Mesothelial cell of epicardium (in vitro differentiated cells): ENCODE data around the gene PRAMEF27. TPM values are rescaled to one million over a fixed set of nuclear protein-coding genes. Genes with fewer than 3 reads are reported as not detected.
"Not testable (repeated sequence)": the region's sequence is repeated elsewhere in the genome, so short reads cannot be mapped to it uniquely, and the experiment has no call there.

ENCODE experiments used
- DNase-seq, 2 experiments: peaks; one replicate each; pipeline ENCODE4 v3.0.0; 2021; ENCODE audit warnings: low spot score in 2 of 2; ENCODE audit not compliant: unreplicated experiment in 2 of 2
- H3K27ac Mint-ChIP-seq: 2 replicates; pipeline ENCODE4 v1.8.0; 2021; ENCODE audit warnings: mixed read lengths
- H3K27me3 Mint-ChIP-seq: 2 replicates; pipeline ENCODE4 v1.8.0; 2021; ENCODE audit warnings: low read depth, mixed read lengths
- H3K36me3 Mint-ChIP-seq: 2 replicates; pipeline ENCODE4 v1.8.0; 2021; ENCODE audit warnings: mixed read lengths
- H3K4me1 Mint-ChIP-seq: 2 replicates; pipeline ENCODE4 v1.8.0; 2021; ENCODE audit warnings: mixed read lengths
- H3K4me3 Mint-ChIP-seq: 2 replicates; pipeline ENCODE4 v1.8.0; 2021; ENCODE audit warnings: mild to moderate bottlenecking, moderate library complexity, mixed read lengths
- H3K9me3 Mint-ChIP-seq: 2 replicates; pipeline ENCODE4 v1.8.0; 2021; ENCODE audit warnings: mixed read lengths
- total RNA-seq: library from RNA; stranded (reverse); gene quantifications from 3 replicates; pipeline ENCODE4 v1.2.1, GENCODE V29; 2021

PRAMEF27 gene
- total RNA-seq, result not detected in 3 replicates

- H3K4me3 Mint-ChIP-seq, H3K9me3 Mint-ChIP-seq, H3K27me3 Mint-ChIP-seq, H3K4me1 Mint-ChIP-seq, DNase-seq, H3K36me3 Mint-ChIP-seq, H3K27ac Mint-ChIP-seq: not testable (repeated sequence)
Measured at GRCh38 chr1:13056475-13056874, at the start of gene PRAMEF27. Gene PRAMEF27, minus strand, starts transcription at chr1:13056575. Its CDS starts 2,916 bp downstream, at chr1:13053659.

- DNase-seq, H3K36me3 Mint-ChIP-seq, H3K27me3 Mint-ChIP-seq, H3K4me3 Mint-ChIP-seq, H3K4me1 Mint-ChIP-seq, H3K27ac Mint-ChIP-seq, H3K9me3 Mint-ChIP-seq: not testable (repeated sequence)
Measured at GRCh38 chr1:13070474-13070873, 14.1 kb upstream of the PRAMEF27 start, which contains the start of gene PRAMEF25. Gene PRAMEF25, plus strand, starts transcription at chr1:13070774. Its CDS starts 2,920 bp downstream, at chr1:13073694.

GRCh38 chr1:13019846-13020245 lies 36.5 kb downstream of the PRAMEF27 start:
- not testable (repeated sequence) for H3K9me3 Mint-ChIP-seq, H3K36me3 Mint-ChIP-seq

GRCh38 chr1:13011932-13012331 lies 44.4 kb downstream of the PRAMEF27 start:
- H3K9me3 Mint-ChIP-seq, H3K4me3 Mint-ChIP-seq, H3K27me3 Mint-ChIP-seq, H3K27ac Mint-ChIP-seq, H3K4me1 Mint-ChIP-seq, H3K36me3 Mint-ChIP-seq, DNase-seq: not testable (repeated sequence)

More at GRCh38 chr1:13019846-13020245, 36.5 kb downstream of the PRAMEF27 start:
- H3K4me1 Mint-ChIP-seq, H3K4me3 Mint-ChIP-seq, H3K27ac Mint-ChIP-seq, DNase-seq, H3K27me3 Mint-ChIP-seq: not testable (repeated sequence)

GRCh38 chr1:13009348-13009747 lies 47.0 kb downstream of the PRAMEF27 start:
- not testable (repeated sequence) for H3K27me3 Mint-ChIP-seq, H3K36me3 Mint-ChIP-seq, H3K4me1 Mint-ChIP-seq

GRCh38 chr1:13005732-13006131 lies 50.6 kb downstream of the PRAMEF27 start:
- H3K27ac Mint-ChIP-seq, result not testable (repeated sequence)

More at GRCh38 chr1:13009348-13009747, 47.0 kb downstream of the PRAMEF27 start:
- H3K4me3 Mint-ChIP-seq, DNase-seq, H3K9me3 Mint-ChIP-seq, H3K27ac Mint-ChIP-seq: not testable (repeated sequence)

More at GRCh38 chr1:13005732-13006131, 50.6 kb downstream of the PRAMEF27 start:
- H3K27me3 Mint-ChIP-seq, H3K9me3 Mint-ChIP-seq, DNase-seq, H3K36me3 Mint-ChIP-seq, H3K4me1 Mint-ChIP-seq, H3K4me3 Mint-ChIP-seq: not testable (repeated sequence)

Other genes with a start within 250 kb of the PRAMEF27 start
- not detected in 3 replicates for gene PRAMEF11, start 225.2 kb downstream of the PRAMEF27 start, total RNA-seq
- gene HNRNPCL1, start 207.9 kb downstream of the PRAMEF27 start, total RNA-seq, result not detected in 3 replicates
- not detected in 3 replicates for gene PRAMEF2, start 199.5 kb downstream of the PRAMEF27 start, total RNA-seq
- not detected in 3 replicates for gene PRAMEF4, start 170.4 kb downstream of the PRAMEF27 start, total RNA-seq
- gene PRAMEF10, start 158.3 kb downstream of the PRAMEF27 start, total RNA-seq, result not detected in 3 replicates
- not detected in 3 replicates for gene PRAMEF7, start 140.0 kb downstream of the PRAMEF27 start, total RNA-seq
- gene PRAMEF6, start 109.0 kb downstream of the PRAMEF27 start, total RNA-seq, result not detected in 3 replicates
- not detected in 3 replicates for gene HNRNPCL3, start 4.2 kb upstream of the PRAMEF27 start, total RNA-seq
- gene PRAMEF25, start 14.2 kb upstream of the PRAMEF27 start, total RNA-seq, result not detected in 3 replicates
- gene HNRNPCL2, start 60.3 kb upstream of the PRAMEF27 start, total RNA-seq, result not detected in 3 replicates
- gene PRAMEF26, start 99.4 kb upstream of the PRAMEF27 start, total RNA-seq, result not detected in 3 replicates
- not detected in 3 replicates for gene HNRNPCL4, start 109.1 kb upstream of the PRAMEF27 start, total RNA-seq
- gene PRAMEF9, start 115.3 kb upstream of the PRAMEF27 start, total RNA-seq, result not detected in 3 replicates
- gene PRAMEF13, start 144.8 kb upstream of the PRAMEF27 start, total RNA-seq, result not detected in 3 replicates
- gene PRAMEF18, start 169.6 kb upstream of the PRAMEF27 start, total RNA-seq, result not detected in 3 replicates
- gene PRAMEF5, start 197.6 kb upstream of the PRAMEF27 start, total RNA-seq, result not detected in 3 replicates
- not detected in 3 replicates for gene PRAMEF8, start 228.6 kb upstream of the PRAMEF27 start, total RNA-seq
- not detected in 3 replicates for gene PRAMEF33, start 247.0 kb upstream of the PRAMEF27 start, total RNA-seq